GM12878 (cell line): ENCODE results near the gene REEP1. TPM values are rescaled to one million over a fixed set of nuclear protein-coding genes. Genes with fewer than 3 reads are reported as not detected.

Experiments used
- BHLHE40 ChIP-seq, 2 experiments: fragments of 450-650 bp in 1 of 2; IDR thresholded peaks; 2 replicates each; pipeline ENCODE4 v1.6.1; 2011 to 2017; ENCODE audit warnings: low read depth in 2 of 2, borderline replicate concordance in 1 of 2, improper control_type of control experiment in 1 of 2, low read length in 1 of 2, mild to moderate bottlenecking in 1 of 2
- CUX1 ChIP-seq: IDR thresholded peaks from 2 replicates; pipeline ENCODE4 v1.6.1; 2012; ENCODE audit warnings: improper control_type of control experiment, low read depth, low read length; ENCODE audit not compliant: insufficient replicate concordance
- FOXM1 ChIP-seq: IDR thresholded peaks from 2 replicates; pipeline ENCODE4 v1.6.1; 2012; ENCODE audit warnings: low read depth, mild to moderate bottlenecking, inconsistent platforms, low read length, moderate library complexity
- GATAD2B ChIP-seq: fragments of 450-650 bp; conservative IDR thresholded peaks from 2 replicates; pipeline ENCODE4 v1.6.1; 2017; ENCODE audit warnings: low read depth, mild to moderate bottlenecking, moderate library complexity
- JUNB ChIP-seq: IDR thresholded peaks from 2 replicates; pipeline ENCODE4 v1.6.1; 2016; ENCODE audit warnings: antibody characterized with exemption, mild to moderate bottlenecking
- JUND ChIP-seq: IDR thresholded peaks from 2 replicates; pipeline ENCODE4 v1.6.1; 2012; ENCODE audit warnings: low read depth, mild to moderate bottlenecking, low read length, improper control_type of control experiment, moderate library complexity
- MLLT1 ChIP-seq: fragments of 450-650 bp; IDR thresholded peaks from 2 replicates; pipeline ENCODE4 v1.6.1; 2016; ENCODE audit warnings: mild to moderate bottlenecking
- MTA3 ChIP-seq: IDR thresholded peaks from 2 replicates; pipeline ENCODE4 v1.6.1; 2012; ENCODE audit warnings: low read length, inconsistent platforms, borderline replicate concordance
- MYB ChIP-seq: fragments of 150-350 bp; IDR thresholded peaks from 2 replicates; pipeline ENCODE4 v1.6.1; 2014; ENCODE audit warnings: mild to moderate bottlenecking, low read depth, low read length, borderline replicate concordance
- PAX5 ChIP-seq: IDR thresholded peaks from 2 replicates; pipeline ENCODE4 v1.6.1; 2011; ENCODE audit warnings: low read depth, low read length, borderline replicate concordance
- PKNOX1 ChIP-seq: fragments of 450-650 bp; IDR thresholded peaks from 2 replicates; pipeline ENCODE4 v1.6.1; 2016; ENCODE audit warnings: mild to moderate bottlenecking
- POLR2A ChIP-seq: IDR thresholded peaks from 2 replicates; pipeline ENCODE4 v1.6.1; 2011; ENCODE audit warnings: low read depth, mild to moderate bottlenecking, low read length
- RB1 ChIP-seq: fragments of 450-650 bp; formaldehyde crosslinking; IDR thresholded peaks from 2 replicates; pipeline ENCODE4 v1.6.1; 2017; ENCODE audit warnings: mild to moderate bottlenecking, borderline replicate concordance
- RUNX3 ChIP-seq: IDR thresholded peaks from 2 replicates; pipeline ENCODE4 v1.6.1; 2012; ENCODE audit warnings: low read length, inconsistent platforms
- SIN3A ChIP-seq: IDR thresholded peaks from 2 replicates; pipeline ENCODE4 v1.6.1; 2012; ENCODE audit warnings: low read depth, low read length, improper control_type of control experiment
- SKIL ChIP-seq: fragments of 450-650 bp; IDR thresholded peaks from 2 replicates; pipeline ENCODE4 v1.6.1; 2017; ENCODE audit warnings: mild to moderate bottlenecking, low read depth, inconsistent platforms; ENCODE audit not compliant: poor library complexity, severe bottlenecking
- SMARCA5 ChIP-seq: fragments of 450-650 bp; IDR thresholded peaks from 2 replicates; pipeline ENCODE4 v1.6.1; 2017; ENCODE audit warnings: mild to moderate bottlenecking
- SMC3 ChIP-seq: IDR thresholded peaks from 2 replicates; pipeline ENCODE4 v1.6.1; 2011; ENCODE audit warnings: low read length, improper control_type of control experiment, borderline replicate concordance
- SP1 ChIP-seq: IDR thresholded peaks from one replicate; pipeline ENCODE4 v1.6.1; 2011; ENCODE audit warnings: low read depth, low read length
- YBX1 ChIP-seq: fragments of 450-650 bp; IDR thresholded peaks from 2 replicates; pipeline ENCODE4 v1.6.1; 2016; ENCODE audit warnings: antibody characterized with exemption
- YY1 ChIP-seq: IDR thresholded peaks from 2 replicates; pipeline ENCODE4 v1.6.1; 2011; ENCODE audit warnings: low read depth, mild to moderate bottlenecking, low read length
- ZNF24 ChIP-seq: fragments of 450-650 bp; IDR thresholded peaks from 2 replicates; pipeline ENCODE4 v1.6.1; 2017; ENCODE audit warnings: antibody characterized with exemption, mild to moderate bottlenecking
- ZSCAN29 ChIP-seq: fragments of 450-650 bp; IDR thresholded peaks from 2 replicates; pipeline ENCODE4 v1.6.1; 2017; ENCODE audit warnings: mild to moderate bottlenecking, moderate library complexity
- polyA plus RNA-seq, 11 experiments: library from polyadenylated mRNA; depleted of rRNA in 4 of 11; unstranded in 6 of 11; stranded (reverse) in 5 of 11; fragments of >200 nt; fragmentation: Nextera tagmentation in 4 of 11; fragmentation: Illumina TruSeq in 1 of 11; extraction: Ambion mirVana in 4 of 11; extraction: Trizol in 1 of 11; gene quantifications; 1 replicate in 1 of 11; 2 replicates in 10 of 11; pipeline versions ENCODE4 v1.2.1 to v1.2.3, GENCODE V29; 2011 to 2016; ENCODE audit warnings: inconsistent platforms in 2 of 11, missing spikeins in 2 of 11, low read depth in 1 of 11
- total RNA-seq, 4 experiments: library from RNA; depleted of rRNA in 3 of 4; stranded (reverse); fragments of >200 nt in 3 of 4; fragmentation: Illumina TruSeq in 1 of 4; extraction: Trizol in 1 of 4; gene quantifications; 2 replicates each; pipeline versions ENCODE4 v1.2.1 to v1.2.3, GENCODE V29; 2013 to 2021

REEP1 gene
- total and polyA plus RNA-seq, 10 of the 15 experiments (the other 5 are each of a cell fraction or from before 2014, with no cell fraction given) = 0.02 to 0.30 (median 0.09) TPM; not detected in 1

GRCh38 chr2:86275384-86275799 lies 62.0 kb downstream of the REEP1 start (continued):
- TF ChIP-seq SKIL = no peak
- TF ChIP-seq SMC3 = no peak
- no peak for TF ChIP-seq MTA3
- TF ChIP-seq MLLT1 = peak; percentile 60; the same call in 1 of the 2 replicates
- no peak for TF ChIP-seq SIN3A
- no peak for TF ChIP-seq JUND
- TF ChIP-seq SP1 = no peak
- no peak for TF ChIP-seq ZSCAN29
- no peak for TF ChIP-seq PKNOX1
- no peak for TF ChIP-seq YY1
- no peak for TF ChIP-seq GATAD2B
- no peak for TF ChIP-seq CUX1
- no peak for TF ChIP-seq YBX1
- TF ChIP-seq RUNX3 = peak; percentile 83
- TF ChIP-seq FOXM1 = 0 out of 2 replicates have a peak, but pooled peaks have one; percentile 23
- peak; percentile 65 for TF ChIP-seq SMARCA5
- no peak for TF ChIP-seq RB1
- TF ChIP-seq MYB = no peak
- no peak for TF ChIP-seq JUNB
- peak; percentile 13 to 50; a peak in 1 of 4 replicates for TF ChIP-seq BHLHE40 (IDR thresholded peaks at IDR 0.05; ENCODE audit: borderline replicate concordance in 1 of 2, low read depth in 2 of 2, low read length in 1 of 2)
- no peak for TF ChIP-seq ZNF24
- no peak for TF ChIP-seq POLR2A
- TF ChIP-seq PAX5 = 0 out of 2 replicates have a peak, but pooled peaks have one; percentile 28
